GM21390 (cell line): ENCODE data around the gene CRNKL1.
"Not testable (repeated sequence)": the region's sequence is repeated elsewhere in the genome, so short reads cannot be mapped to it uniquely, and the experiment has no call there.

Experiments
- ATAC-seq: cut with Tn5 transposase; IDR thresholded peaks from one replicate; pipeline ENCODE4 v1.9.1; 2021; ENCODE audit not compliant: unreplicated experiment

The CRNKL1 gene

DNA sequence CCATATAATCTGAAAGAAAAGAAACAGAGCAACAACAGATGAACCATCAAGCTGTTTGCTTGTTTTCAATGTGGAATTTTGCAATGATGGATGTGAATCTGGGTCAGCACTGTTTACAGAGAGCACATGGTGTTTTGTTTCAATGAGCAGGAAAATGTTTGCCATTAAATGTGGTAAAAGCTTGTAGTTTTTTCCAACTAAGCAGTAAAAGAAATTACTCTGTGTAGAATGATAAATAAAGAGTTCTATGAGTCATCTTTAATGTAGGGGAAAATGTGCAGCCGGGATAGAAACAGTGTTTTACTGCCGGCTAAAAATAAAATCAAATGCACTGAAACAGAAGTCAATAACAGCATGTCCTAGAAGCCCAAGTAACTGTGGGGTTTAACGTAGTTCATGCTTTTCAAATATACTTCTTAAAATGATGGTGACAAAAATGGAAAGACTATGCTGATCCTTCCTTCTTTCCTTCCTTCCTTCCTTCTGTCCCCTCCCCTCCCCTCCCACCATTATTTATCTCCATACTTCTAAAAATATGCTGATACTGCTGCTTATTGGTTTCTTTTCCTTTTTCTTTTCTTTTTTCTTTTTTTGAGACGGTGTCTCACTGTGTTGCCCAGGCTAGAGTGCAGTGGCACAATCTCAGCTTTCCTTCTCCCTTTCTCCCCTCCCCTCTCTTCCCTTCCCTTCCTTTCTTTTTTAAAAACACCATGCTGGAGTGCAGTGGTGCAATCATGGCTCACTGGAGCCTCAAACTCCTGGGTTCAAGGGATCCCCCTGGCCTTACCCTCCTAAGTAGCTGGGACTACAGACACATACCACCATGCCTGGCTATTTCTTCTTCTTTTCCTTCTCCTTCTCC, 41.4 kb downstream of the CRNKL1 start:
- ATAC-seq: no peak

- ATAC-seq: no peak
Measured at GRCh38 chr20:20009784-20010253, 42.4 kb downstream of the CRNKL1 start.

DNA sequence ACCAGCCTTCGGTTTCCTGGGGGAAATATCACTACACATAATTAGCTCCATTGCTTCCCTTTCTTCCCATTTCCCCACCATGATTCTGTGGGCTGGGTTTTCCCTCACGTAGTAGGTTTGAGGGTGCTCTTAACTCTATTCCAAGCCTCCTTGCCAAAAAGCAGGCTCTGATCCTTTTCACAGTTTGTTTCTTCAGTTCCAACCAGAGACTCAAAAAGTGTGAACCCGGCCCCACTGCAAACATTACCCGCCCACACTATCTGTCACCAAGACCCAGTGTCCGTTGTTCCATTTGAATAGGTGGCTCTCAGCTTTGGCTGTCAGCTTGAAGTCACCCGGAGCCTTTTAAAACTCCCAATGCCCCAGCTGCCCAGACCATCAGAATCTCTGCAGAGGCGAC, 46.9 kb downstream of the CRNKL1 start:
- ATAC-seq: no peak

DNA sequence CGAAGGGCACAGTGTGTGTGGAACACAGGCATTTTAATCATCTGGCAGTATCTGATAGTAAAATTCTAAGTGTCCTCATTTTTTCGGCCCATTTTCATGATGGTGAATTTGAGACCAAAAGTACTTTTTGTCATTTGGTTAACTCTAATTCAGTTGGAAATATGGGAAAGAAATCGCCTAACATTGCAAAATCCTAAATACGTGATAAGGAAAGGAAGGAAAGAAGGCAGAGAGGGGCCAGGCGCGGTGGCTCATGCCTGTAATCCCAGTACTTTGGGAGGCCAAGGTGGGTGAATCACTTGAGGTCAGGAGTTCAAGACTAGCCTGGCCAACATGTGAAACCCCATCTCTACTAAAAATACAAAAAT, 48.3 kb downstream of the CRNKL1 start:
- not testable (repeated sequence) for ATAC-seq

GRCh38 chr20:20003031-20003954, 49.0 kb downstream of the CRNKL1 start:
- ATAC-seq: no peak

- ATAC-seq: no peak
Measured at GRCh38 chr20:20002101-20002998, 49.9 kb downstream of the CRNKL1 start.

DNA sequence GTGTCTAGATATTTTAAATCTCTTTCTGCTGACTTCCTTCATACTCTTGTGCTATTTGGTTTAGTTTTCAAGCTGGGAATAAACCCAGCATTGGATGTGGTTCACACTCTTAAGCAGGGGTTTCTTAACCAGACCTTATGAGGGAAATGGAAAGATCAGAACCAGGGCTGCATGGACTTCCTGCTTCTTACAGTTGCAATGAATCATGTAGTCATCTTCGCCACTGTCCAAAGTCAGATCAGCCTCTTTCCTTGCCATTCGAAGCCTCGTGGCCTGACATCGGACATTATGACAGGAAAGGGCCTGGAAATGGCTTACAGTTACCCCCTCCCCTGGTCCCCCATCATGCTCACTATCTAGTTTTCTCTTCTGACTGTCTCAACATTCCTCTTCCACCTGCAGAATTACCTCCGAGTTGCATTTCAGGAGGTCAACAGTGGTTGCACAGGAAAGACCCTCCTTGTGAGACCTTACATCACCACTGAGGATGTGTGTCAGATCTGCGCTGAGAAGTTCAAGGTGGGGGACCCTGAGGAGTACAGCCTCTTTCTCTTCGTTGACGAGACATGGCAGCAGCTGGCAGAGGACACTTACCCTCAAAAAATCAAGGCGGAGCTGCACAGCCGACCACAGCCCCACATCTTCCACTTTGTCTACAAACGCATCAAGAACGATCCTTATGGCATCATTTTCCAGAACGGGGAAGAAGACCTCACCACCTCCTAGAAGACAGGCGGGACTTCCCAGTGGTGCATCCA, 51.9 kb downstream of the CRNKL1 start:
- no peak for ATAC-seq

GRCh38 chr20:19998990-19999705, 53.1 kb downstream of the CRNKL1 start:
- no peak for ATAC-seq

DNA sequence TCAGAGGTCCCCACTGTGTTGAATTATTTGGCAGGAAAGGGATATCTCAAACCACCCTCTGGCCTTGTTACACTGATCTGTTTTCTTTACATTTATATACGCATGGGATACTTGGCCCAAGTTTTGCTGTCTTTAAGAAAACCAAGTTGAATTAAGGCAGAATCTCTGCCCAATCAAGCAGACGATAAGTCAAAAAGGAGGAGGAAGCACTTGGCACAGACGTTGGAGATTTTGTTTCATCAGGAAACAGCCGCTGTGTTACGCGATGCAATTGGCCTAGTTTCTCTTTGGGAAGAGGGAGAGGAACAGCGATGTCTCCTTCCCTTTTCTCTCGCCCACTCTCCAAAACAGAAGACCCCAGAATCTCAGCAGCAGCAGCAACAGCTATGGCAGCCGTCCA, 55.3 kb downstream of the CRNKL1 start:
- no peak for ATAC-seq

- no peak for ATAC-seq
Measured at GRCh38 chr20:19996222-19996621, 56.0 kb downstream of the CRNKL1 start.

DNA sequence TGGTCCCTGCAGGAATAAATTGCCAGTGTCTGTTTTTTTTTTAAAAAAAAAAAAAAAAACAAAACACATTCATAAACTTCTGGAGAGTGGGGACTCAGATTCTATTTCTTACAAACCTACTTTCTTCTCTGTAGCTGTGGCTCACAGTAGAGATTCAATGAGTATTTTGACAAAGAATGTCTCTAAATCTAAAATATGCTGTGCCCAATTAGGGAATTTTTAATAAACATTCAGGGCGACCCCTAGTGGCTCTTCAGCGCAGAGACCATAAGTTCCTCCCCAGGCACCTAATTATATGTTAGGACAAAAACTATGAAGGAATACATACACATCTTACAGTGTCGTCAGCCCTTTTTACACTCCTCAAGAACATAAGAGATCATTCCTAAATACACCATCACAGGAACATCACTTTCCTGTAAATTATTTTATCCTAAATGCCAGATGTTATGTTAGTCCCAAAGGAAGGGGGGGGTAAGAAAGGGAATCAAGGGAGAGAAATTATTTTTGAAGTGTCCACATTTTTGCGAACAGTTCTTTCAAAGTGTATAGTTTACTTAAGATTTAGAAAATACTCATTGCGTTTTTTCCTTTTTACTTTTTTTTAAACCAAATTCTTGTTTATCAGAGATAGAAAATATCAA, 56.9 kb downstream of the CRNKL1 start:
- no peak for ATAC-seq

DNA sequence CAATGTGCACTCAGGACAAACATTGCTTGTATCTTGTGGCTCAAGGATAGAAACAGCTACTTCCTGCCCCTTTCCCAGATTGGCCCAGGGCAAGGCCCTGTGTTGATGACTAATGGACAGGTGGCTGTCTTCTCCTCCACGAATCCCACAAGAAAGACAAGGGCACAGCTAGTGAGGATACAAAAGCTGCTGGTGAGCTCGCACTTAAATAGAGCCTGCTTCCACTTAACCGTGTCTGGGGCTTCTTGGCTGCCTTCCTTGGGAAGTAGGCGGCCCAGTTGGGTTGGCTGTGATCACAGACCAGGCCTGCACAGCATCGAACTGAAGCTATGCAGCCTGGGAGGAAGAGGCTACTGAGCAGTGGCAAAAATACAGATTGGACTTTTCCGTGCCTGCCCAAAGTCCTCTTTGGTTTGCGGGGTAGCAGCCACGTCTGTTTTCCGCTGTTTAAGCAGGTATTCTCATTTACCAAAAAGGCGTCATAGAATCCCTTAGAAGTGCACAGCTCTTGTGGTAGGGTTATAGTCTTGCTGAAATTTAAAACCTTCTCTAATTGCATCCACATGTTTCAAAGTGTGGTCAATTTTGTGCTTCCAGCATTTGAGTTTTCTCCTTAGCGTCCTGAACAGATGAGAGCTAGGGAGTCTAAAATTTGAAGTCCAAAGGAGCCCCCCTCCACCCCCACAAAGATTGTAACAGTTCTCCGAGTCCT, 58.2 kb downstream of the CRNKL1 start:
- no peak for ATAC-seq

DNA sequence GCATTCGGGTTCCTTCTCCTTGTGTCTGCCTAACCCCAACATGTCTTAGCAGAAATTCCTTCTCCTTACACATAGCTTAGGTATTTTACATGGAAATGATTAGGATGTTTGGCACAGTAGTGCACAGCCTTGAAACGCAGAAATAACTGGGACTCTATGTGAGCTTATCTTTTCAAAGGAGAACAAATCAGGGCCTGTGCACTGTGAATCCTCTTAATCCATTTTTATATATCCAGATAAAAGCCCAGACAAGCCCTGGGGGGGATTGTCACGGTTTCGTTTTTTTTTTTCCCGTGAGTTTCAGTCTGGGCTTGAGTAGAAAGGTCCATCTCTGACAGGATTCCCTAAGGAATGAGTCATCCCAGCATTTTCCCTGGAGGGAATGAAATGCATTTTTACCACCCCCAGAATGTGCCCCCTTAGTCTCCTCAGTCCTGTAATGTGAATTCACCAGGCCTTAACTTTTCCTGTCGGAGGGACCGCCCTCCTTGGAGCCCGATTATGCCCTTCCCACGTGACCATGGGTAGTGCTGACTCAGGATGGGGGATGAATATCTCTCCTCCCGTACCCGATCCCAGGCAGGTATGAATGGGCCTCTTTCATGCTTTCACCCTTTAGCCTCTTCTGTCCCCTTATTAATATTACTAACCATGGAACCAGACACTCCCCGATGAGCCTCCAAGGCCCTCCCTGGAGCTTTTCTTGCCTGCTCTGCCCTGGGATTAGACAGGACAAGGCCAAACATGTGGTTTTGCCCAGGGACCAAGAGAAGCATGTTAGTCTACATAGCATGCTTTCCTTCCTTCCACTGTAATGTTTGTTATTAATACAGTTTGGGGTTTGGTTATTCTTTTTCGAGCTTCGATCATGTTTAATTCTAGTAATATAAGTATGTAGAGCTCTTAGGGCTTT, 59.0 kb downstream of the CRNKL1 start:
- no peak for ATAC-seq

DNA sequence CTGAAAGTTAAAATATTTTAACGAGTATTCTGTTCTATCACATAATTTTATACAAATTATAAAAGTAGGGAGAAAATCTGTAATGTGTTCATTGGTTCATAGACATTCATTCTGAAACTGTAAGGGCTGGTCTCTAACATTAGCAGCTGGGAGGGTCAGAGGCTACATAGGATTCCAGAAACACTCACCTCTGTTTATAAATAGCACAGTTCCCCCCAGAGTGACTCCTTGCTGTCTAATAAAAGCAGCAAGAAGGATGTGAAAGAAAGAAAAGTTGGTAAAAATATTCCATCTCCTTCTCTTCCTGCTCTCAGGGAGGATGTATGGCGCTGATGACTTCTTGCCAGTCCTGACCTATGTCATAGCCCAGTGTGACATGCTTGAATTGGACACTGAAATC, 60.4 kb downstream of the CRNKL1 start:
- no peak for ATAC-seq

DNA sequence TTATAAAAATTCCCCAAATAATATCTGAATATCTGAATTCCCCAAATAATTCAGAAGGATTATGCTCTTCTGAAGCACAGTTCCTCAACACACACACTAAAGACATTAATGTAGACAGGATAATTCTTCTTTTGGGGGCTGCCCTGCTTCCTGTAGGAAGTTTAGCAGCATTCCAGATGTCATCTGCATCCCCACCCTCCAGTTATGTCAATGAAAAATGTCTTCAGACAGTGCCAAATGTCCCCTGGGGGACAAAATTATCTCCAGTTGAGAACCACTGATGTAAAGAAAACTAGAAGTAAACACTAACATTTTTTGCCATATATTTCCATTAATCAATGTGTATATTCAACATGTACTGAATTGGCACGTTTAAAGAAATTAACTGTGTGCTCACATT, 61.0 kb downstream of the CRNKL1 start:
- ATAC-seq: no peak

DNA sequence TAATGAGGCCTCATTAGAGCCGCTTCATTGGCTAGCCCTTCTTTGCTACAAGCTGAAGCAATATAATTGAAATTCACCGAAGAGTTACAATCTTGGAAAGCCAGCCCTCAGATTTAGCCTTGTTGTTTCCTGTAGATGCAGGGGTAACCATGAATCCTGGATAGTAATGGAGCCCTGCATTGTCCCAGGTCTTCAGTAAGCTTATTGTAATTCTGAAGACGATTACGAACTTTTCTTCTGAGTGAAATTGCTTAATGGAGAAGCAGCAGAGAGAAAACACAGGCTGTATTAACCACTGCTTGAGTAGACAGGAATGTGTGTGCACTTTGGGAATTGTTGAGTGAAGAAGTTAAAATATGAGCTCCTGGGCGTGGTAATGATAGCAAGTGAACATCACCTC, 61.4 kb downstream of the CRNKL1 start:
- ATAC-seq: no peak

DNA sequence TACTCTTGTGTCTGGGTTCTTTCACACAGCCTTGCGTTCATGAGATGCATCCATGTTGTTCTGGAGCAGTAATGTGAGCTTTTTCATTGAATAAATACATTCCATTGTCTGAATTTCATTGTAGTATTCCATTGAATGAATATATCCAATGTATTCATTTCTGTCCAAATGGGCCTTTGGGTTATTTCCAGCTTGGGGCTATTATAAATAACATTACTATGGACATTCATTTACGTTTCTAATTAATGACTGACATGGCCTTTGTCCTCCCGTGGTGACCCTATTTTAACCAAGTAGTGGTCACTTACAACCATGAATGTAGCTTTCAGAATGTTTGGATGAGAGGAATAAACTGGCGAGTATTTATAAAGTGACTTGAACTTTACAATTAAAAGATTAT, 65.2 kb downstream of the CRNKL1 start:
- ATAC-seq: no peak
